Neural progenitor cell (in vitro differentiated cells): ENCODE measurements around the gene ING3.

Source experiments
- EZH2 ChIP-seq: fragments of 200-600 bp; sonication (generic); IDR thresholded peaks from 2 replicates; pipeline ENCODE4 v1.6.1; 2017; ENCODE audit warnings: antibody characterized with exemption, mild to moderate bottlenecking, moderate library complexity
- TF ChIP-seq, protein P1 (sequence below): fragments of 200-600 bp; sonication (generic); IDR thresholded peaks from 2 replicates; pipeline ENCODE4 v1.5.1; 2017; ENCODE audit warnings: antibody characterized with exemption, mild to moderate bottlenecking

- TF ChIP-seq, protein P1, sequence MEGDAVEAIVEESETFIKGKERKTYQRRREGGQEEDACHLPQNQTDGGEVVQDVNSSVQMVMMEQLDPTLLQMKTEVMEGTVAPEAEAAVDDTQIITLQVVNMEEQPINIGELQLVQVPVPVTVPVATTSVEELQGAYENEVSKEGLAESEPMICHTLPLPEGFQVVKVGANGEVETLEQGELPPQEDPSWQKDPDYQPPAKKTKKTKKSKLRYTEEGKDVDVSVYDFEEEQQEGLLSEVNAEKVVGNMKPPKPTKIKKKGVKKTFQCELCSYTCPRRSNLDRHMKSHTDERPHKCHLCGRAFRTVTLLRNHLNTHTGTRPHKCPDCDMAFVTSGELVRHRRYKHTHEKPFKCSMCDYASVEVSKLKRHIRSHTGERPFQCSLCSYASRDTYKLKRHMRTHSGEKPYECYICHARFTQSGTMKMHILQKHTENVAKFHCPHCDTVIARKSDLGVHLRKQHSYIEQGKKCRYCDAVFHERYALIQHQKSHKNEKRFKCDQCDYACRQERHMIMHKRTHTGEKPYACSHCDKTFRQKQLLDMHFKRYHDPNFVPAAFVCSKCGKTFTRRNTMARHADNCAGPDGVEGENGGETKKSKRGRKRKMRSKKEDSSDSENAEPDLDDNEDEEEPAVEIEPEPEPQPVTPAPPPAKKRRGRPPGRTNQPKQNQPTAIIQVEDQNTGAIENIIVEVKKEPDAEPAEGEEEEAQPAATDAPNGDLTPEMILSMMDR = no peak
- TF ChIP-seq EZH2 = no peak
Observed at GRCh38 chr7:120916121-120916520, 34.5 kb upstream of the ING3 start.
